ENCODE results near the gene ALDH3B1. TPM values are rescaled to one million over a fixed set of nuclear protein-coding genes. Genes with fewer than 3 reads are reported as not detected.

The ALDH3B1 gene
- total and polyA plus RNA-seq, 9 of the 15 experiments (the other 6 are each of a cell fraction or from before 2014, with no cell fraction given), result 0.01 to 0.35 (median 0.07) TPM; not detected in 2

GRCh38 chr11:68006606-68007166 lies 3.4 kb upstream of the ALDH3B1 start:
- DNase-seq (ENCODE audit: extremely low read depth in 1 of 4, low spot score in 3 of 4), result no peak
- H3K4me1 ChIP-seq (replicated peaks in 1 of 2; ENCODE audit: control insufficient read depth in 2 of 2, insufficient read depth in 2 of 2, low read length in 2 of 2), result peaks cover 31 to 62% of the 10 kb centered on the region in 2 experiments
- no peaks in the 10 kb centered on the region for H4K20me1 ChIP-seq (replicated peaks; ENCODE audit: control insufficient read depth, insufficient read depth, low read length)
- H3K27ac ChIP-seq (ENCODE audit: extremely low read depth, low read depth, low read length), result no peak overlapping the region
- H3K4me2 ChIP-seq (ENCODE audit: insufficient read depth, low read length), result no peak overlapping the region
- H3K27me3 ChIP-seq (ENCODE audit: control insufficient read depth in 2 of 2, insufficient read depth in 2 of 2, low read length in 2 of 2), result no peaks in the 10 kb centered on the region
- H3K9me3 ChIP-seq (replicated peaks; ENCODE audit: control insufficient read depth, insufficient read depth, low read depth, low read length), result no peaks in the 10 kb centered on the region
- 86% methylated on average over 7 of the region's 7 CpGs for WGBS (ENCODE audit: insufficient coverage, low coverage, missing lambda C conversion rate)
- ChIA-PET POLR2A (no interaction called here), CTCF (ENCODE audit: low intra/inter-chr PET ratio) (interaction anchor here (0.7 kb wide), 1 partner anchor 44 kb away, joined by 3 read pairs; no protein-coding TSS in a partner anchor)
- TF ChIP-seq ZKSCAN1 (IDR thresholded peaks at IDR 0.05; ENCODE audit: low read depth, low read length) (peak; percentile 92), MEF2D (tag; conservative IDR thresholded peaks at IDR 0.05; ENCODE audit: low read depth) (no peak)
- H3K9me1 ChIP-seq (ENCODE audit: control insufficient read depth, insufficient read depth, low read length), result no peaks in the 10 kb centered on the region
- peak overlapping the region in 1 of 2 experiments; percentile 62; a peak in 2 of 4 replicates for H3K9ac ChIP-seq (ENCODE audit: insufficient read depth in 1 of 2, low read depth in 2 of 2, low read length in 2 of 2)
- no peak overlapping the region for H2AFZ ChIP-seq (ENCODE audit: low read depth, low read length)
- no peak for ATAC-seq
- H3K4me3 ChIP-seq, result no peak overlapping the region
- in situ Hi-C loops (cut with MboI) (no loop called here), intact Hi-C loops (cut with micrococcal nuclease) (loop anchor here (5.0 kb wide), 1 partner anchor 291 kb away; no protein-coding TSS in a partner anchor)
- H3K36me3 ChIP-seq (ENCODE audit: control insufficient read depth, insufficient read depth, low read length), result 0 out of 3 replicates have a peak, but pooled peaks cover 2% of the 10 kb centered on the region
- no TSS peak for BruUV-seq (replicated peaks)
- no peak for FAIRE-seq
- no peaks in the 10 kb centered on the region for H3K79me2 ChIP-seq (ENCODE audit: control insufficient read depth, insufficient read depth, low read length)

- Histone ChIP-seq H3K27me3 (ENCODE audit: control insufficient read depth in 2 of 2, insufficient read depth in 2 of 2, low read length in 2 of 2) (no peaks in the 10 kb centered on the region), H3K79me2 (ENCODE audit: control insufficient read depth, insufficient read depth, low read length) (no peaks in the 10 kb centered on the region), H3K4me3 (no peak overlapping the region), H3K9me1 (ENCODE audit: control insufficient read depth, insufficient read depth, low read length) (no peaks in the 10 kb centered on the region), H4K20me1 (replicated peaks; ENCODE audit: control insufficient read depth, insufficient read depth, low read length) (no peaks in the 10 kb centered on the region), H2AFZ (ENCODE audit: low read depth, low read length) (no peak overlapping the region), H3K36me3 (ENCODE audit: control insufficient read depth, insufficient read depth, low read length) (no peaks in the 10 kb centered on the region), H3K4me2 (ENCODE audit: insufficient read depth, low read length) (no peak overlapping the region), H3K9me3 (replicated peaks; ENCODE audit: control insufficient read depth, insufficient read depth, low read depth, low read length) (no peaks in the 10 kb centered on the region), H3K9ac (ENCODE audit: insufficient read depth in 1 of 2, low read depth in 2 of 2, low read length in 2 of 2) (no peak overlapping the region), H3K27ac (ENCODE audit: extremely low read depth, low read depth, low read length) (no peak overlapping the region), H3K4me1 (replicated peaks in 1 of 2; ENCODE audit: control insufficient read depth in 2 of 2, insufficient read depth in 2 of 2, low read length in 2 of 2) (peaks cover 31 to 65% of the 10 kb centered on the region in 2 experiments)
- 46% methylated on average over 15 of the region's 16 CpGs for WGBS (ENCODE audit: insufficient coverage, low coverage, missing lambda C conversion rate)
- FAIRE-seq, result no peak
- DNase-seq (ENCODE audit: extremely low read depth in 1 of 4, low spot score in 3 of 4), result no peak
- intact Hi-C loops (cut with micrococcal nuclease), result loop anchor here (5.0 kb wide), 1 partner anchor 290 kb away; no protein-coding TSS in a partner anchor
- in situ Hi-C loops (cut with MboI), result no loop called here
- ATAC-seq, result no peak
- BruUV-seq (replicated peaks), result no TSS peak
- ChIA-PET POLR2A (interaction anchor here (1.3 kb wide), 1 partner anchor 11 kb away, joined by 6 read pairs; no protein-coding TSS in a partner anchor), CTCF (ENCODE audit: low intra/inter-chr PET ratio) (interaction anchor here (0.7 kb wide), 1 partner anchor 43 kb away, joined by 3 read pairs; no protein-coding TSS in a partner anchor)
- TF ChIP-seq PHF20 (IDR thresholded peaks at IDR 0.05; ENCODE audit: partially characterized antibody) (peak; percentile 31), SMARCA5 (IDR thresholded peaks at IDR 0.05) (peak; percentile 85), ZNF24 (IDR thresholded peaks at IDR 0.05) (peak; percentile 90), HDAC2 (IDR thresholded peaks at IDR 0.05) (peak; percentile 45; the same call in 1 of the 2 replicates), SMARCC2 (IDR thresholded peaks at IDR 0.05; ENCODE audit: low read depth) (no peak), RCOR1 (IDR thresholded peaks at IDR 0.05; ENCODE audit: borderline replicate concordance in 1 of 2, low read depth in 2 of 2, low read length in 2 of 2) (peak in 1 of 2 experiments; percentile 27; a peak in 1 of 4 replicates), ADNP (tag; IDR thresholded peaks at IDR 0.05) (peak; percentile 74; the same call in 1 of the 2 replicates), PTBP1 (IDR thresholded peaks at IDR 0.05; ENCODE audit: low read depth, low read length) (peak; percentile 62; the same call in 1 of the 2 replicates), KDM1A (IDR thresholded peaks at IDR 0.05) (peak; percentile 74), RBM25 (IDR thresholded peaks at IDR 0.05; ENCODE audit: low read depth, low read length, severe bottlenecking) (peak; percentile 85), GATA2 (CRISPR knock-in tag; IDR thresholded peaks at IDR 0.05) (no peak), CHD4 (IDR thresholded peaks at IDR 0.05; ENCODE audit: insufficient read depth, insufficient replicate concordance, low read depth, low read length, poor library complexity, severe bottlenecking) (peak; percentile 54), PPARD (CRISPR knock-in tag; IDR thresholded peaks at IDR 0.05) (no peak), SIN3B (IDR thresholded peaks at IDR 0.05; ENCODE audit: low read depth) (no peak)
These were observed 2.4 kb upstream of the ALDH3B1 start for GRCh38 chr11:68007498-68008380.

Data from K562 (cell line).